ENCODE data around the gene ULK1.

The ULK1 gene

DNA sequence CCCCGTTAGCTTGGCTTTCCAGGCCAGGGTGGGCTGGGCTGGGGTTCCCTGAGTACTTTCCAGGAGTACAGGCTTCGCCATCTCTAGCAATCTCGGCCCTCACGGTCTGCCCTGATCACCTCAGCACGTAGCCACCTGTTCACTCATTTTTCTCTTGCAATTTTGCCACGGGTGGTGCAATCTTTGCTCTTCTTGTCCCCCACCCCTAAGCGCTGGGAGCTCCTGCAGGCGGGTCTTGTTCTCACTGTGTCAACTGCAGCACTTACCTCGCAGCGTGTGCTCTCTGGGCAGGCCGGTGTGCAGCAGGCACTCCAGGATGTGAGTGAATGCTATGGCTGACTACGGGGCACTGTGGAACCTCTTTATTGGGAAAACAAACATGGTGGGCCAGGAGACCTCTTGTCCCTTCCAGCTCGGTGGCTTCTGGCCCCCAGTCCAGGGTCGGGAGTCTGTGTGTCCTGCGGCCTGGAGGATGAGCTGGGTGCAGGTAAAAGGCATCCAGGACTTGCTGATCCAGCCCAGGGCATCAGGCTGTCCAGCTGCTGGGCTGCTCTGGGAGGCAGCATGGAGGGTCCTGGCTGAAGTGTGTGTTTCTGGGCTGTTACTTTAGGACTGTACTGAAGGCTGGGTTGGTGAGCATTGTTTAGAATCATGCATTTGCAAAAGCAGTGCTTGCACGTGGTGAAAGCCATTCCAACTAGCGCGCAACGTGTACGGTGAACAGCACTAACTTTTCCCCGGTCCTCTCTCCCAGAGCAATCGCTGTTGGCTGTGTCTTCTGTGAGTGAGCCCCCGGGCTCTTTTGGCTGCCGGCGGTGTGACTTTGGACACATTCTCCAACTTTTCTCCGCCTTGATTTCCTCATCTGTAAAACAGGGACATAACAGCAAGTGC, 1.5 kb upstream of the ULK1 start:
- TF ChIP-seq GATA1 (IDR thresholded peaks at IDR 0.05; ENCODE audit: low read depth, low read length) (no peak), POLR2A (IDR thresholded peaks at IDR 0.05; ENCODE audit: low read length) (no peak)
- DNase-seq, result no peak

GRCh38 chr12:131893605-131894312, 663 bp upstream of the ULK1 start:
- DNase-seq, result no peak
- TF ChIP-seq GATA1 (IDR thresholded peaks at IDR 0.05; ENCODE audit: low read depth, low read length) (no peak), POLR2A (IDR thresholded peaks at IDR 0.05; ENCODE audit: low read length) (no peak)

- TF ChIP-seq GATA1 (IDR thresholded peaks at IDR 0.05; ENCODE audit: low read depth, low read length) (no peak), POLR2A (IDR thresholded peaks at IDR 0.05; ENCODE audit: low read length) (no peak)
Measured at GRCh38 chr12:131894981-131895639, 688 bp downstream of the ULK1 start.

GRCh38 chr12:131895640-131896079, 1.2 kb downstream of the ULK1 start:
- TF ChIP-seq POLR2A (IDR thresholded peaks at IDR 0.05; ENCODE audit: low read length), result no peak
- TF ChIP-seq GATA1 (IDR thresholded peaks at IDR 0.05; ENCODE audit: low read depth, low read length), result no peak

More at GRCh38 chr12:131894981-131895639, 688 bp downstream of the ULK1 start:
- peak; percentile 39 to 64 for DNase-seq

DNA sequence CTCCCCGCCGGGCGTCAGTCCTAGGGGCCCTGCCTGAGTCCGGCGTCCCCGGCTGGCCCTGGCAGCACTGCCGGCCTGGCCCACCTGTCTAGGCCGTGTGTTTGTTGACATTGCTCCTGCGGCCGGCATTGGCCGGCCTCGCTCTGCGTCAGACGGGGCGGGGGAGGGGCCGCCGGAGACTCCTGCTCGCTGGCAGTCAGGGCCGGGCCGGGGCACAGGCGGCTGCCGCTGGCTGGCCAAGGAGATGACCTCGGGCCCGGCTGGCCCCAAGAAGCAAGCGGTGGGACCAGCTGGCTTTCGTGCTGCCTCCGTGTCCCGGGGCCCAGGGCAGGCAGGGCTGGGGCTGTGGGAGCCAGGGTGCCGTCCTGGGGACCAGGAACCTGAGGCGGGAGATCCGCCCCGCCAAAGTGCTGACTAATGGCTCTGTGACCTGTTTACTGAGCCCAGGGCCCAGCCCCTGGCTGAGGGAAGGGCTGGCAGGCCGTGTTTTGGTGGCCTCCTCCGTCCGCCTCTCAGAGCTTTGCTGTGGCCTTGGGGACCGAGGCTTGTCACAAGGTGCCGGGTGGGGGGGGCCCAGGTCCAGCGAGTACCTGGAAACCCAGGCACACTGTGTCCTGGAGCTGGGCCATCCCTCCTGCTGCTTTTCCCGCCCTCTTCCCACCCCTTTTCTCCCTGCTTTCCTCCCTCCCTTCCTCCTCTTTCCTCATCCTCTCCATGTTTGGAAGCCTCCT, 1.8 kb downstream of the ULK1 start:
- TF ChIP-seq POLR2A (IDR thresholded peaks at IDR 0.05; ENCODE audit: low read length), result peak; percentile 93
- TF ChIP-seq GATA1 (IDR thresholded peaks at IDR 0.05; ENCODE audit: low read depth, low read length), result no peak
- DNase-seq, result peak; percentile 91 to 96

More at GRCh38 chr12:131895640-131896079, 1.2 kb downstream of the ULK1 start:
- DNase-seq, result peak; percentile 71 to 84

GRCh38 chr12:131896811-131897270, 2.4 kb downstream of the ULK1 start:
- DNase-seq, result no peak
- no peak for TF ChIP-seq GATA1 (IDR thresholded peaks at IDR 0.05; ENCODE audit: low read depth, low read length)
- TF ChIP-seq POLR2A (IDR thresholded peaks at IDR 0.05; ENCODE audit: low read length), result no peak

DNA sequence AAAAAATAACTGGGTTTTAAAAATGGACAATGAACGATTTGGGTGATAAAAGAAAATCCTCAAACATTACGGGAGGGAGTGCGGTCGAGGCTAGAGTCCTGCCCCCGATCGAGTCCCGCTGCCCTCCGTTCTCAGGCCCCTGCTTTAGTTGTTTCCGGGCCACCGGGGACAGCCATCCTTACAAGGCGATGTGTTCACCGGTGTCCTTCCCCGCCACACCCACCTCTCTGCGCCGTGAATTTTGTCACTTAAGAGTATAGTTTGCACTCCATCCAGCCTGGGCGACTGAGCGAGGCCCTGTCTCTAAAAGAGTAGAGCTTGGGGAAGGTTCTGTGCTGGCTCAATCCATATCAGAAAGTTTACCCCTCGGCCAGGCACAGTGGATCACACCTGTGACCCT, 2.9 kb downstream of the ULK1 start:
- no peak for TF ChIP-seq POLR2A (IDR thresholded peaks at IDR 0.05; ENCODE audit: low read length)
- no peak for TF ChIP-seq GATA1 (IDR thresholded peaks at IDR 0.05; ENCODE audit: low read depth, low read length)
- no peak for DNase-seq

- TF ChIP-seq GATA1 (IDR thresholded peaks at IDR 0.05; ENCODE audit: low read depth, low read length) (no peak), POLR2A (IDR thresholded peaks at IDR 0.05; ENCODE audit: low read length) (no peak)
- no peak for DNase-seq
Measured at GRCh38 chr12:131897875-131898274, 3.5 kb downstream of the ULK1 start.

DNA sequence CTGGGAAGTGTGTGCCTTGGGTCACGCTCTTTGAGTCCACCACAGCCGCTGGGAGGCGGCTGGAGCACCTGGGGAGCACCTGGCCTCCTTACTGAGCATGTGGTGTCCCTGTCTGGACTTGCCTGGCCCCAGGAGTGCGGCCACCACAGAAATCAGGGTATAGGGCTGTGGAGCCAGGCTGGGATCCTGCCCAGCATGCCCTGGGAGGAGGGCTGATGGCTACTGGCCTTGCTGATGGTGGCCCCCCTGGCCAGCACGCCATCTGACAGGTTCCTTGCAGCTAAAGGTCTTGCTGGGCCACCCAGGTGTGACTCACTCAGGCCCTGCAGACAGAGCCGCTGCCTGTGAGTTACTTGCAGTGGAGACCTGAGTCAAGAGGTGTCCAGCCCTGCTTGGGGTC, 6.0 kb downstream of the ULK1 start:
- TF ChIP-seq POLR2A (IDR thresholded peaks at IDR 0.05; ENCODE audit: low read length), result no peak
- TF ChIP-seq GATA1 (IDR thresholded peaks at IDR 0.05; ENCODE audit: low read depth, low read length), result no peak
- no peak for DNase-seq

DNA sequence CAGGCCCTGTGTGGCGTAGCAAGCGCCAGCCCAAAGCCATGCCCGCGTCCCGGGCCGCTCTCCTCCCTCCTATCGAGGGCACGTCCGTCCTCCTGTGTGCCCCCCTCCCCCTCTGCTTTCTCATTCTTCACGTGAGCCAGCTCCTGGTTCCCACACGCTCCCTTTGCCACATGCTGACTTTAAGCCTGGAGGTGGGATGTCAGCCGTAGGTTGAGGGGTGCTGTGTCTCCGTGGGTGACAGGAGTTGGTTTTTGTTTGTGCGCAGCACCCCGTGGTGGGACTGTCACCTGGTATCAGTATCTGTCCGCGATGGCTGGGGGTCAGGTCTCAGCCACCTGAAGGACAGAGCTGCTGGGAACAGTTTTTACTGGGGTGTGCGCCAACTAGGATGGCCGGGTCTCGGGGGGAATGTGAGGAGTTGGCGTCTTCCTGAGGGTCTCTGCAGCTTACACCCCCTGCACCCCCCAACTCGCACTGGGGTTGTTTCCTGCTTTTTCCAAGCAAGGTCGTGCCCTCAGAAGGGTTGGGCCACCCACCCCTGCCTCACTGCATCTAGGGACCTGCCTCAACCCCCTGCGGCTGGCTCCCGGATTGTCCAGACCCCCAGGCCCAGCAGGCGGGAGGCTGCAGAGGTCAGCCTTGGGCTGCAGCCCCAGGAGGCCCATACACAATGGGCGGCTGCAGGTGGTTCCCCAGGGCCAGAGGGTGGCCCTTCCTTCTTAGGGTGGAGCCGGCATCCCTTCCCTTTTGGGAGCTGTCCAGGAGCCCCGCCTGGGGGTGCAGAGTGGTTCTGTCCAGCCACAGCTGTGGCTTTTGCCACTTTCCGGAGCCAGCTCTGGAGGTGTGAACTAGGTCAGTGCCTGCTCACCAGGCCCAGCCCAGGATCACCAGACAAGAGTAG, 7.3 kb downstream of the ULK1 start:
- DNase-seq, result no peak
- no peak for TF ChIP-seq GATA1 (IDR thresholded peaks at IDR 0.05; ENCODE audit: low read depth, low read length)
- TF ChIP-seq POLR2A (IDR thresholded peaks at IDR 0.05; ENCODE audit: low read length), result no peak

DNA sequence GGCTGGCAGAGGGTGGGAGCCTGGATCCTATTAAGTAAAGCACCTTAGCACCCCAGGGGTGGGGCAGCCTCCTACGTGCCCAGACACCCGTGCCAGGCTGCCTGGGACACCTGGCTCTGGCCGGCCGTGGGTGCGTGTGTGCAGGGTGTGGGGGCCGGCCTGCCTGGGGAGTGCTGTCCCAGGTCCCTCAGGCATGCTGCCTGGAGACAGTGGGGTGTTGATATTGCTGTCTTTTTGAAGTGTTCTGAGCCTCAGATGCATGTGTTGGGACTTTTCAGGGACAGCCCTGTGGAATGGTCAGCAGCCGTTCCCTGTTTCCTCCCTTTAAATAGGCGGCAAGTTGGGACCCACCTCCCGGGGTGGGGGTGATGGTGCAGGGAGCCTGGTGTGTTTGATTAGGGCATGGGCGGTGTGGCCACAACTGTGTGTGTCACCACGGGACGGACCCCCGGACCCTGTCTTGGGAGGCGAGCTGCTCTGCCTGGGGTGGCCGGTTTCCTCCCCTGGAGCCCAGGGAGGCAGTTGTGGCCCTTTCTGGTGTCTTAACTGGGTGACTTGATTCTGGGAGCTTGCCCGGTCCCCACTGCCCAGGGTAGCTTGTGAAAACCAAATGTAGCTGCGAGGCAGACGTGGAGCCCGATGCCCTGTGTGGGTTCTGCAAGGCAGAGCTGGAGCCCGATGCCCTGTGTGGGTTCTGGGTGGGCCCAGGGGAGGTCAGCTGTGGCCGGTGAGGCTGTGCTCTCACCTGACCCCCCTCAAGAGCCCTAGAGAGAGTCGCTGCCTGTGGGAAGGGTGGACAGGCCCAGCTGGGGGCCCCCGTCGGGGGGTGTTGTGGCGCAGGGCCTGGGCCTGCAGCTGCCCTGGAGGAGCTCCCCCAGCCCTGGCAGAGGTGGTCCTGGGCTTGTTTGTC, 8.2 kb downstream of the ULK1 start:
- TF ChIP-seq GATA1 (IDR thresholded peaks at IDR 0.05; ENCODE audit: low read depth, low read length) (no peak), POLR2A (IDR thresholded peaks at IDR 0.05; ENCODE audit: low read length) (no peak)
- DNase-seq, result no peak
